Skeletal muscle tissue (tissue), 4 donors: Measurements from ENCODE around the gene CCL4. TPM values are rescaled to one million over a fixed set of nuclear protein-coding genes. Genes with fewer than 3 reads are reported as not detected.
A peak's percentile ranks its signal among the peaks of the same experiment; 100 is the strongest.
"Not testable (repeated sequence)": the region's sequence is repeated elsewhere in the genome, so short reads cannot be mapped to it uniquely, and the experiment has no call there.

Experiments
- H3K27ac ChIP-seq: one replicate; pipeline ENCODE4 v1.7.0; 2013; ENCODE audit warnings: mild to moderate bottlenecking, low read depth, low read length, inconsistent platforms
- H3K27me3 ChIP-seq, 3 donors: one replicate each; pipeline ENCODE4 v1.7.0; 2013; ENCODE audit warnings: low read length in 3 of 3; ENCODE audit not compliant: control insufficient read depth in 3 of 3, insufficient read depth in 3 of 3
- H3K36me3 ChIP-seq, 3 donors: one replicate each; pipeline ENCODE4 v1.7.0; 2013; ENCODE audit warnings: low read length in 3 of 3; ENCODE audit not compliant: control insufficient read depth in 3 of 3, insufficient read depth in 3 of 3
- H3K4me1 ChIP-seq, 3 donors: one replicate each; pipeline ENCODE4 v1.7.0; 2013; ENCODE audit warnings: low read length in 3 of 3, mild to moderate bottlenecking in 3 of 3; ENCODE audit not compliant: control insufficient read depth in 3 of 3, insufficient read depth in 3 of 3
- H3K4me3 ChIP-seq, 3 donors: one replicate each; pipeline ENCODE4 v1.7.0; 2013; ENCODE audit warnings: low read length in 3 of 3
- H3K9ac ChIP-seq, 3 donors: one replicate each; pipeline ENCODE4 v1.7.0; 2013; ENCODE audit warnings: low read length in 3 of 3, mild to moderate bottlenecking in 3 of 3, moderate library complexity in 2 of 3, low read depth in 1 of 3
- H3K9me3 ChIP-seq, 3 donors: one replicate each; pipeline ENCODE4 v1.7.0; 2013; ENCODE audit warnings: low read length in 3 of 3; ENCODE audit not compliant: control insufficient read depth in 3 of 3
- total RNA-seq: library from RNA; depleted of rRNA; stranded (reverse); fragments of >200 nt; gene quantifications from one replicate; pipeline ENCODE4 v1.2.3, GENCODE V29; 2014
- donor health status: Osteomylitis.

CCL4 gene
- 1.6 TPM for total RNA-seq

- H3K9me3 ChIP-seq, H3K9ac ChIP-seq, H3K36me3 ChIP-seq, H3K4me1 ChIP-seq, H3K4me3 ChIP-seq, H3K27ac ChIP-seq, H3K27me3 ChIP-seq: not testable (repeated sequence)
Measured at GRCh38 chr17:36103401-36103975, at the start of gene CCL4. TSS of gene CCL4 (plus strand) at chr17:36103827. CDS start at chr17:36103906, 79 bp downstream.

- no peaks in the 10 kb centered on the region for H3K4me1 ChIP-seq
- H3K27me3 ChIP-seq, result no peaks in the 10 kb centered on the region
- H3K27ac ChIP-seq, result no peak overlapping the region
- no peak overlapping the region for H3K9ac ChIP-seq
- no peaks in the 10 kb centered on the region for H3K9me3 ChIP-seq
- no peaks in the 10 kb centered on the region for H3K36me3 ChIP-seq
- H3K4me3 ChIP-seq, result no peak overlapping the region
Measured at GRCh38 chr17:36055171-36055570, 48.5 kb upstream of the CCL4 start.

GRCh38 chr17:36055921-36056520 is 47.6 kb upstream of the CCL4 start:
- H3K9me3 ChIP-seq, result no peaks in the 10 kb centered on the region
- no peaks in the 10 kb centered on the region for H3K27me3 ChIP-seq
- no peaks in the 10 kb centered on the region for H3K4me1 ChIP-seq
- H3K36me3 ChIP-seq, result no peaks in the 10 kb centered on the region
- H3K9ac ChIP-seq, result no peak overlapping the region
- no peak overlapping the region for H3K4me3 ChIP-seq
- no peak overlapping the region for H3K27ac ChIP-seq

- Histone ChIP-seq H3K9me3 (no peaks in the 10 kb centered on the region), H3K36me3 (no peaks in the 10 kb centered on the region), H3K4me3 (no peak overlapping the region), H3K9ac (no peak overlapping the region), H3K4me1 (no peaks in the 10 kb centered on the region), H3K27me3 (no peaks in the 10 kb centered on the region), H3K27ac (peak overlapping the region; percentile 36)
Measured at GRCh38 chr17:36057911-36058310, 45.7 kb upstream of the CCL4 start.

GRCh38 chr17:36059406-36059805 is 44.2 kb upstream of the CCL4 start:
- Histone ChIP-seq H3K4me3 (no peak overlapping the region), H3K4me1 (no peaks in the 10 kb centered on the region), H3K27ac (no peak overlapping the region), H3K27me3 (no peaks in the 10 kb centered on the region), H3K9me3 (no peaks in the 10 kb centered on the region), H3K36me3 (no peaks in the 10 kb centered on the region), H3K9ac (no peak overlapping the region)

- Histone ChIP-seq H3K9me3 (no peaks in the 10 kb centered on the region), H3K9ac (no peak overlapping the region), H3K27me3 (no peaks in the 10 kb centered on the region), H3K4me3 (no peak overlapping the region), H3K36me3 (no peaks in the 10 kb centered on the region), H3K4me1 (no peaks in the 10 kb centered on the region), H3K27ac (no peak overlapping the region)
Measured at GRCh38 chr17:36060816-36061215, 42.8 kb upstream of the CCL4 start.

GRCh38 chr17:36063786-36064541 is 39.7 kb upstream of the CCL4 start, which contains the start of gene CCL18:
TSS of gene CCL18 (plus strand) at chr17:36064272. CDS start at chr17:36064343, 71 bp downstream.
- no peak within 1 kb of the TSS for H3K27ac ChIP-seq
- no peaks in the 10 kb centered on the region for H3K4me1 ChIP-seq
- no peaks in the 10 kb centered on the region for H3K36me3 ChIP-seq
- peaks cover 0 to 2% (median 0%) of the 10 kb centered on the region in 3 donors for H3K27me3 ChIP-seq
- H3K4me3 ChIP-seq, result no peak within 1 kb of the TSS
- no peaks in the 10 kb centered on the region for H3K9me3 ChIP-seq
- no peak within 1 kb of the TSS for H3K9ac ChIP-seq

GRCh38 chr17:36066365-36066985 is 37.2 kb upstream of the CCL4 start:
- H3K4me1 ChIP-seq, result no peaks in the 10 kb centered on the region
- no peaks in the 10 kb centered on the region for H3K9me3 ChIP-seq
- no peak overlapping the region for H3K9ac ChIP-seq
- no peak overlapping the region for H3K27ac ChIP-seq
- no peaks in the 10 kb centered on the region for H3K36me3 ChIP-seq
- H3K27me3 ChIP-seq, result peaks cover 0 to 2% (median 0%) of the 10 kb centered on the region in 3 donors
- no peak overlapping the region for H3K4me3 ChIP-seq

GRCh38 chr17:36068524-36068923 is 35.1 kb upstream of the CCL4 start:
- peaks cover 0 to 2% (median 0%) of the 10 kb centered on the region in 3 donors for H3K27me3 ChIP-seq
- no peaks in the 10 kb centered on the region for H3K36me3 ChIP-seq
- H3K4me1 ChIP-seq, result no peaks in the 10 kb centered on the region
- H3K4me3 ChIP-seq, result no peak overlapping the region
- H3K27ac ChIP-seq, result no peak overlapping the region
- H3K9ac ChIP-seq, result no peak overlapping the region
- H3K9me3 ChIP-seq, result no peaks in the 10 kb centered on the region

GRCh38 chr17:36069136-36069535 is 34.5 kb upstream of the CCL4 start:
- H3K27me3 ChIP-seq, result peaks cover 0 to 2% (median 0%) of the 10 kb centered on the region in 3 donors
- no peaks in the 10 kb centered on the region for H3K9me3 ChIP-seq
- no peaks in the 10 kb centered on the region for H3K4me1 ChIP-seq
- H3K9ac ChIP-seq, result no peak overlapping the region
- H3K36me3 ChIP-seq, result no peaks in the 10 kb centered on the region
- no peak overlapping the region for H3K27ac ChIP-seq
- H3K4me3 ChIP-seq, result no peak overlapping the region
